ENCODE results near the gene PHOSPHO2. TPM values are rescaled to one million over a fixed set of nuclear protein-coding genes. Genes with fewer than 3 reads are reported as not detected.

PHOSPHO2 gene
- total RNA-seq, 1 experiment from 2014 or later: 6.9 TPM

- Histone ChIP-seq H3K27me3 (replicated peaks; ENCODE audit: insufficient read depth, low read depth, low read length, poor library complexity) (no peaks in the 10 kb centered on the region), H3K4me1 (ENCODE audit: insufficient read depth, low read length, poor library complexity, severe bottlenecking) (no peaks in the 10 kb centered on the region), H3K27ac (ENCODE audit: low read depth, low read length, poor library complexity, severe bottlenecking) (no peak overlapping the region), H3K36me3 (ENCODE audit: insufficient read depth, low read length, poor library complexity, severe bottlenecking) (no peaks in the 10 kb centered on the region), H3K9me3 (ENCODE audit: low read depth, low read length, poor library complexity, severe bottlenecking) (no peaks in the 10 kb centered on the region), H3K4me3 (ENCODE audit: low read depth, low read length, poor library complexity, severe bottlenecking) (no peak overlapping the region)
- intact Hi-C loops (cut with micrococcal nuclease; ENCODE audit: unreplicated experiment): no loop called here
- BruUV-seq (replicated peaks): no TSS peak
- POLR2A ChIA-PET (ENCODE audit: low non-redundant PET): no interaction called here
- DNase-seq (ENCODE audit: low spot score): no peak
- no peak for TF ChIP-seq CTCF (conservative IDR thresholded peaks at IDR 0.05; ENCODE audit: low read depth, low read length)
- TF ChIP-seq EZH2 (IDR thresholded peaks at IDR 0.05; ENCODE audit: borderline replicate concordance, low read depth, low read length, poor library complexity, severe bottlenecking): no peak
- CTCF ChIA-PET: no interaction called here
These were observed 10.0 kb downstream of the PHOSPHO2 start for GRCh38 chr2:169704160-169704708.

GRCh38 chr2:169705927-169706326, 11.7 kb downstream of the PHOSPHO2 start:
- no peak overlapping the region for H3K27ac ChIP-seq (ENCODE audit: low read depth, low read length, poor library complexity, severe bottlenecking)
- no peak overlapping the region for H3K4me3 ChIP-seq (ENCODE audit: low read depth, low read length, poor library complexity, severe bottlenecking)
- H3K9me3 ChIP-seq (ENCODE audit: low read depth, low read length, poor library complexity, severe bottlenecking): no peaks in the 10 kb centered on the region
- no peak for TF ChIP-seq CTCF (conservative IDR thresholded peaks at IDR 0.05; ENCODE audit: low read depth, low read length)
- no peak for TF ChIP-seq EZH2 (IDR thresholded peaks at IDR 0.05; ENCODE audit: borderline replicate concordance, low read depth, low read length, poor library complexity, severe bottlenecking)
- no peak for DNase-seq (ENCODE audit: low spot score)
- CTCF ChIA-PET: no interaction called here
- H3K36me3 ChIP-seq (ENCODE audit: insufficient read depth, low read length, poor library complexity, severe bottlenecking): no peaks in the 10 kb centered on the region
- no TSS peak for BruUV-seq (replicated peaks)
- H3K4me1 ChIP-seq (ENCODE audit: insufficient read depth, low read length, poor library complexity, severe bottlenecking): no peaks in the 10 kb centered on the region
- intact Hi-C loops (cut with micrococcal nuclease; ENCODE audit: unreplicated experiment): no loop called here
- no peaks in the 10 kb centered on the region for H3K27me3 ChIP-seq (replicated peaks; ENCODE audit: insufficient read depth, low read depth, low read length, poor library complexity)
- POLR2A ChIA-PET (ENCODE audit: low non-redundant PET): no interaction called here

GRCh38 chr2:169707626-169708025, 13.4 kb downstream of the PHOSPHO2 start:
- no peaks in the 10 kb centered on the region for H3K4me1 ChIP-seq (ENCODE audit: insufficient read depth, low read length, poor library complexity, severe bottlenecking)
- no peak overlapping the region for H3K4me3 ChIP-seq (ENCODE audit: low read depth, low read length, poor library complexity, severe bottlenecking)
- intact Hi-C loops (cut with micrococcal nuclease; ENCODE audit: unreplicated experiment): no loop called here
- DNase-seq (ENCODE audit: low spot score): no peak
- H3K27ac ChIP-seq (ENCODE audit: low read depth, low read length, poor library complexity, severe bottlenecking): no peak overlapping the region
- BruUV-seq (replicated peaks): no TSS peak
- TF ChIP-seq EZH2 (IDR thresholded peaks at IDR 0.05; ENCODE audit: borderline replicate concordance, low read depth, low read length, poor library complexity, severe bottlenecking) (no peak), CTCF (conservative IDR thresholded peaks at IDR 0.05; ENCODE audit: low read depth, low read length) (no peak)
- ChIA-PET POLR2A (ENCODE audit: low non-redundant PET) (no interaction called here), CTCF (no interaction called here)
- no peaks in the 10 kb centered on the region for H3K27me3 ChIP-seq (replicated peaks; ENCODE audit: insufficient read depth, low read depth, low read length, poor library complexity)
- H3K36me3 ChIP-seq (ENCODE audit: insufficient read depth, low read length, poor library complexity, severe bottlenecking): no peaks in the 10 kb centered on the region
- no peaks in the 10 kb centered on the region for H3K9me3 ChIP-seq (ENCODE audit: low read depth, low read length, poor library complexity, severe bottlenecking)
